AG04449 (cell line): ENCODE results near the gene DLGAP1.

Experiments used
- CTCF ChIA-PET: fragments of 350-600 bp; formaldehyde crosslinking; extraction: SDS; loops from one replicate; lab custom pipeline; 2021; ENCODE audit warnings: antibody characterized with exemption; lab: Yijun Ruan, JAX
- POLR2A ChIA-PET: fragments of 400-600, 350-600 bp; formaldehyde crosslinking; extraction: SDS; loops from one replicate; lab custom pipeline; 2020; ENCODE audit warnings: antibody characterized with exemption, inconsistent platforms; lab: Yijun Ruan, JAX
- DNase-seq: peaks from one replicate; pipeline ENCODE4 v3.0.0-alpha.2; 2010; ENCODE audit warnings: low read depth, low spot score
- H3K4me3 ChIP-seq: 2 replicates; pipeline ENCODE4 v1.5.1; 2011; ENCODE audit warnings: low read depth, mild to moderate bottlenecking, control low read depth, low read length
- CTCF ChIP-seq: IDR thresholded peaks from one replicate; pipeline ENCODE4 v1.5.1; 2011; ENCODE audit warnings: mild to moderate bottlenecking, moderate library complexity, low read length, control low read depth, inconsistent platforms; ENCODE audit not compliant: insufficient read depth; ENCODE audit errors: missing control alignments

The DLGAP1 gene

GRCh38 chr18:3665780-3666525, 789.2 kb downstream of the DLGAP1 start:
- CTCF ChIA-PET: interaction anchor here (0.6 to 8.5 kb wide), 72 partner anchors 8 to 412 kb away, joined by 3 to 137 read pairs (median 6); partner anchors contain the start of gene MYL12B
- TF ChIP-seq CTCF: peak; percentile 86
- H3K4me3 ChIP-seq: peak overlapping the region; percentile 15; the same call in 1 of the 2 replicates

GRCh38 chr18:3665204-3665603, 789.9 kb downstream of the DLGAP1 start:
- no peak overlapping the region for H3K4me3 ChIP-seq
- no peak for TF ChIP-seq CTCF
- ChIA-PET CTCF (interaction anchor here (0.6 to 8.5 kb wide), 41 partner anchors 9 to 412 kb away, joined by 3 to 137 read pairs (median 10); partner anchors contain the start of gene MYL12B), POLR2A (interaction anchor here (0.7 to 2.1 kb wide), 3 partner anchors 13 to 216 kb away, joined by 3 to 12 read pairs (median 4); no protein-coding TSS in a partner anchor)
- no peak for DNase-seq

More at GRCh38 chr18:3665780-3666525, 789.2 kb downstream of the DLGAP1 start:
- DNase-seq: peak; percentile 45
- POLR2A ChIA-PET: interaction anchor here (0.8 to 2.1 kb wide), 8 partner anchors 13 to 404 kb away, joined by 3 to 14 read pairs (median 4); partner anchors contain the start of gene TGIF1

GRCh38 chr18:3664563-3665178, 790.4 kb downstream of the DLGAP1 start:
- ChIA-PET CTCF (interaction anchor here (1.0 to 8.5 kb wide), 29 partner anchors 9 to 401 kb away, joined by 3 to 137 read pairs (median 14); no protein-coding TSS in a partner anchor), POLR2A (interaction anchor here (0.6 to 1.5 kb wide), 3 partner anchors 12 to 216 kb away, joined by 3 to 4 read pairs (median 3); no protein-coding TSS in a partner anchor)
- no peak for DNase-seq
- no peak overlapping the region for H3K4me3 ChIP-seq
- TF ChIP-seq CTCF: no peak

- no peak overlapping the region for H3K4me3 ChIP-seq
- POLR2A ChIA-PET: interaction anchor here (0.6 kb wide), 1 partner anchor 215 kb away, joined by 3 read pairs; no protein-coding TSS in a partner anchor
- CTCF ChIA-PET: interaction anchor here (1.2 to 8.5 kb wide), 20 partner anchors 11 to 387 kb away, joined by 3 to 137 read pairs (median 19); no protein-coding TSS in a partner anchor
- TF ChIP-seq CTCF: no peak
- no peak for DNase-seq
Measured at GRCh38 chr18:3663870-3664512, 791.1 kb downstream of the DLGAP1 start.

GRCh38 chr18:3661989-3662388, 793.1 kb downstream of the DLGAP1 start:
- ChIA-PET POLR2A (no interaction called here), CTCF (interaction anchor here (0.7 to 8.5 kb wide), 7 partner anchors 9 to 381 kb away, joined by 3 to 102 read pairs (median 4); no protein-coding TSS in a partner anchor)
- no peak for DNase-seq
- no peak for TF ChIP-seq CTCF
- H3K4me3 ChIP-seq: no peak overlapping the region
